Right lobe of liver (tissue), 4 donors: ENCODE data around the gene DEFB132.

Experiments
- CTCF ChIP-seq, 4 donors: fragments of 200-600 bp in 3 of 4; fragments of 450-650 bp in 1 of 4; IDR thresholded peaks; one replicate each; pipeline versions ENCODE4 v1.5.1 to v1.8.0; 2016 to 2022; ENCODE audit warnings: antibody characterized with exemption in 4 of 4, mild to moderate bottlenecking in 2 of 4
- POLR2A ChIP-seq: fragments of 450-650 bp; IDR thresholded peaks from one replicate; pipeline ENCODE4 v1.6.1; 2017; ENCODE audit warnings: antibody characterized with exemption, mild to moderate bottlenecking
- donor health status: DM: no; HTN: no; CAD: no.
- donor health status: DM: no; HTN: no; CAD: no.
- donor health status: DM: no; HTN: yes; CAD: no.

GRCh38 chr20:301886-302848, 44.6 kb downstream of the DEFB132 start:
- TF ChIP-seq CTCF (IDR thresholded peaks at IDR 0.05) (no peak), POLR2A (no peak)
